CD14-positive monocyte (primary cell): ENCODE measurements around the gene ZC3H6. TPM values are rescaled to one million over a fixed set of nuclear protein-coding genes. Genes with fewer than 3 reads are reported as not detected.

Experiments
- DNase-seq, 3 donors: peaks; one replicate each; pipeline ENCODE4 v3.0.0-alpha.2; 2011 to 2022
- H2AFZ ChIP-seq: 2 replicates; pipeline ENCODE4 v1.6.0; 2012; ENCODE audit warnings: mild to moderate bottlenecking, low read depth, low read length, inconsistent platforms; ENCODE audit not compliant: insufficient read depth, poor library complexity, severe bottlenecking
- H3K27ac ChIP-seq, 2 donors: 1 replicate in 1 of 2; 2 replicates in 1 of 2; pipeline ENCODE4 v1.5.1; 2012 to 2013; ENCODE audit warnings: low read length in 2 of 2, control low read depth in 1 of 2, inconsistent platforms in 1 of 2, low read depth in 1 of 2, mild to moderate bottlenecking in 1 of 2
- H3K27me3 ChIP-seq, 2 donors: one replicate each; pipeline versions ENCODE4 v1.6.0 to v1.6.1; 2011 to 2013; ENCODE audit warnings: low read length in 2 of 2; ENCODE audit not compliant: control insufficient read depth in 2 of 2, insufficient read depth in 2 of 2
- H3K36me3 ChIP-seq, 2 donors: replicated peaks in 1 of 2; 1 replicate in 1 of 2; 2 replicates in 1 of 2; pipeline versions ENCODE4 v1.5.1 to v1.6.1; 2012 to 2013; ENCODE audit warnings: low read length in 2 of 2, control low read depth in 1 of 2, inconsistent platforms in 1 of 2, mild to moderate bottlenecking in 1 of 2; ENCODE audit not compliant: insufficient read depth in 2 of 2, control insufficient read depth in 1 of 2
- H3K4me1 ChIP-seq, 2 donors: 1 replicate in 1 of 2; 2 replicates in 1 of 2; pipeline versions ENCODE4 v1.5.1 to v1.6.1; 2012 to 2013; ENCODE audit warnings: low read length in 2 of 2, control low read depth in 1 of 2, inconsistent platforms in 1 of 2, mild to moderate bottlenecking in 1 of 2, moderate library complexity in 1 of 2; ENCODE audit not compliant: insufficient read depth in 2 of 2, control insufficient read depth in 1 of 2
- H3K4me2 ChIP-seq: replicated peaks from 2 replicates; pipeline ENCODE3; 2012; ENCODE audit warnings: low read length, moderate library complexity, mild to moderate bottlenecking; ENCODE audit not compliant: poor library complexity, severe bottlenecking; ENCODE audit errors: extremely low read depth
- H3K4me3 ChIP-seq, 3 experiments: fragments of 200-600 bp in 1 of 3; sonication (generic) in 1 of 3; replicated peaks in 1 of 3; 1 replicate in 2 of 3; 2 replicates in 1 of 3; pipeline ENCODE4 v1.5.1; 2011 to 2013; ENCODE audit warnings: low read length in 3 of 3, mild to moderate bottlenecking in 3 of 3, control low read depth in 2 of 3, low read depth in 2 of 3, inconsistent platforms in 1 of 3, moderate library complexity in 1 of 3
- H3K79me2 ChIP-seq: 2 replicates; pipeline ENCODE4 v1.6.0; 2012; ENCODE audit warnings: mild to moderate bottlenecking, control low read depth, inconsistent platforms, low read length, moderate library complexity; ENCODE audit not compliant: insufficient read depth
- H3K9ac ChIP-seq: 2 replicates; pipeline ENCODE4 v1.6.0; 2017; ENCODE audit warnings: low read length, mild to moderate bottlenecking; ENCODE audit not compliant: insufficient read depth, poor library complexity, severe bottlenecking
- H3K9me3 ChIP-seq, 2 donors: replicated peaks in 1 of 2; 1 replicate in 1 of 2; 2 replicates in 1 of 2; pipeline versions ENCODE4 v1.5.1 to v1.6.1; 2012 to 2013; ENCODE audit warnings: low read length in 2 of 2, control low read depth in 1 of 2; ENCODE audit not compliant: control insufficient read depth in 1 of 2, insufficient read depth in 1 of 2
- H4K20me1 ChIP-seq: 2 replicates; pipeline ENCODE4 v1.6.0; 2012; ENCODE audit warnings: mild to moderate bottlenecking, low read length, control low read depth, moderate library complexity; ENCODE audit not compliant: insufficient read depth
- H3K27ac Mint-ChIP-seq, 7 donors: one replicate each; pipeline ENCODE4 v1.8.0; 2020; ENCODE audit warnings: mild to moderate bottlenecking in 7 of 7, mixed read lengths in 7 of 7, moderate library complexity in 6 of 7, inconsistent platforms in 2 of 7
- H3K27me3 Mint-ChIP-seq, 3 donors: one replicate each; pipeline ENCODE4 v1.8.0; 2021 to 2022; ENCODE audit warnings: low read depth in 3 of 3, mild to moderate bottlenecking in 3 of 3, mixed read lengths in 3 of 3, moderate library complexity in 3 of 3, inconsistent platforms in 1 of 3
- H3K36me3 Mint-ChIP-seq, 2 donors: one replicate each; pipeline ENCODE4 v1.8.0; 2020; ENCODE audit warnings: mixed read lengths in 2 of 2, inconsistent platforms in 1 of 2, mild to moderate bottlenecking in 1 of 2
- H3K4me1 Mint-ChIP-seq: one replicate; pipeline ENCODE4 v1.8.0; 2020; ENCODE audit warnings: mild to moderate bottlenecking, mixed read lengths
- H3K4me3 Mint-ChIP-seq, 2 donors: one replicate each; pipeline ENCODE4 v1.8.0; 2020; ENCODE audit warnings: mild to moderate bottlenecking in 2 of 2, mixed read lengths in 2 of 2, moderate library complexity in 1 of 2
- H3K9me3 Mint-ChIP-seq, 7 donors: one replicate each; pipeline ENCODE4 v1.8.0; 2020 to 2022; ENCODE audit warnings: mixed read lengths in 7 of 7, mild to moderate bottlenecking in 6 of 7, moderate library complexity in 6 of 7, inconsistent platforms in 2 of 7
- WGBS: methylation state at CpG from one replicate; pipeline ENCODE4 v1.1.5; 2013; ENCODE audit warnings: missing lambda C conversion rate; ENCODE audit not compliant: insufficient coverage; 5-methylcytosine and 5-hydroxymethylcytosine counted together
- intact Hi-C, 2 donors: fragments of 100-400 bp; cut with micrococcal nuclease; formaldehyde crosslinking; loops; one replicate each; pipeline versions ENCODE4 v1.15.0 to v1.15.1; 2023
- polyA plus RNA-seq, 3 donors: library from polyadenylated mRNA; depleted of rRNA in 1 of 3; unstranded in 2 of 3; stranded (reverse) in 1 of 3; fragments of 300-500 nt in 2 of 3; fragments of >200 nt in 1 of 3; fragmentation: Illumina TruSeq in 2 of 3; gene quantifications; 1 replicate in 2 of 3; 2 replicates in 1 of 3; pipeline ENCODE4 v1.2.3, GENCODE V29; 2012 to 2021
- TF ChIP-seq, protein P1 (sequence below): fragments of 200-600 bp; IDR thresholded peaks from one replicate; pipeline ENCODE4 v1.8.0; 2022; ENCODE audit warnings: antibody characterized with exemption, mild to moderate bottlenecking

Gene ZC3H6
- polyA plus RNA-seq, 3 donors = 2.1 to 2.5 (median 2.4) TPM

DNA sequence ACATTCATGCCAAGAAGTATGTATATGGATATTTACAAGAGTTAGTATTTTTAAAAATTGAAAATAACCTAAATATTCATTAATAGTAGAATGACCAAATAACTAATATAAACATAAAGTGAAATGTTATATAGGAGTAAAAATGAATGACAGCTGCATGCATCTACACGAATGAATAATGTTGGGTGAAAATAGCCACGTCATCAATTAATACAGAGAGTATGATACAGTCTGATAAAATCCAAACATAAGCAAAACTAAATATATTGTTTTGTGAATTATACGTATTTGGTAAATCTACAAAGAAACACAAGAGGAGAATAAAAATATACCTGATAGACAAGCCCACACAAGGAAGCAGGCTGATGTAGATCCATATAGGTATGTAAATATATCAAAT is 45.0 kb upstream of the ZC3H6 start:
- TF ChIP-seq, protein P1, sequence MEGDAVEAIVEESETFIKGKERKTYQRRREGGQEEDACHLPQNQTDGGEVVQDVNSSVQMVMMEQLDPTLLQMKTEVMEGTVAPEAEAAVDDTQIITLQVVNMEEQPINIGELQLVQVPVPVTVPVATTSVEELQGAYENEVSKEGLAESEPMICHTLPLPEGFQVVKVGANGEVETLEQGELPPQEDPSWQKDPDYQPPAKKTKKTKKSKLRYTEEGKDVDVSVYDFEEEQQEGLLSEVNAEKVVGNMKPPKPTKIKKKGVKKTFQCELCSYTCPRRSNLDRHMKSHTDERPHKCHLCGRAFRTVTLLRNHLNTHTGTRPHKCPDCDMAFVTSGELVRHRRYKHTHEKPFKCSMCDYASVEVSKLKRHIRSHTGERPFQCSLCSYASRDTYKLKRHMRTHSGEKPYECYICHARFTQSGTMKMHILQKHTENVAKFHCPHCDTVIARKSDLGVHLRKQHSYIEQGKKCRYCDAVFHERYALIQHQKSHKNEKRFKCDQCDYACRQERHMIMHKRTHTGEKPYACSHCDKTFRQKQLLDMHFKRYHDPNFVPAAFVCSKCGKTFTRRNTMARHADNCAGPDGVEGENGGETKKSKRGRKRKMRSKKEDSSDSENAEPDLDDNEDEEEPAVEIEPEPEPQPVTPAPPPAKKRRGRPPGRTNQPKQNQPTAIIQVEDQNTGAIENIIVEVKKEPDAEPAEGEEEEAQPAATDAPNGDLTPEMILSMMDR = no peak
- Histone ChIP-seq H2AFZ (no peak overlapping the region), H3K36me3 (peaks cover 22 to 64% of the 10 kb centered on the region in 2 donors), H3K79me2 (no peaks in the 10 kb centered on the region), H3K9ac (no peak overlapping the region), H3K27ac (no peak overlapping the region), H4K20me1 (no peaks in the 10 kb centered on the region), H3K4me1 (no peaks in the 10 kb centered on the region), H3K9me3 (no peaks in the 10 kb centered on the region), H3K27me3 (no peaks in the 10 kb centered on the region), H3K4me2 (no peak overlapping the region), H3K4me3 (no peak overlapping the region)
- no peak for DNase-seq
- Mint-ChIP-seq H3K4me3 (no peak overlapping the region), H3K36me3 (peaks cover 33 to 53% of the 10 kb centered on the region in 2 donors), H3K9me3 (peaks cover 0 to 2% (median 0%) of the 10 kb centered on the region in 7 donors), H3K27ac (no peak overlapping the region), H3K4me1 (no peaks in the 10 kb centered on the region), H3K27me3 (no peaks in the 10 kb centered on the region)
- WGBS = no CpG with 5 or more reads among the region's 3 CpGs
- intact Hi-C loops = no loop called here

GRCh38 chr2:112239862-112240261 is 35.5 kb upstream of the ZC3H6 start:
- Mint-ChIP-seq H3K27ac (no peak overlapping the region), H3K4me3 (no peak overlapping the region), H3K36me3 (peaks cover 33 to 35% of the 10 kb centered on the region in 2 donors), H3K9me3 (no peaks in the 10 kb centered on the region), H3K4me1 (no peaks in the 10 kb centered on the region), H3K27me3 (no peaks in the 10 kb centered on the region)
- Histone ChIP-seq H3K9me3 (no peaks in the 10 kb centered on the region), H3K36me3 (peaks cover 15 to 50% of the 10 kb centered on the region in 2 donors), H3K9ac (no peak overlapping the region), H4K20me1 (no peaks in the 10 kb centered on the region), H3K79me2 (no peaks in the 10 kb centered on the region), H2AFZ (no peak overlapping the region), H3K27ac (no peak overlapping the region), H3K4me3 (no peak overlapping the region), H3K4me2 (no peak overlapping the region), H3K27me3 (no peaks in the 10 kb centered on the region), H3K4me1 (no peaks in the 10 kb centered on the region)
- TF ChIP-seq, protein P1 = no peak
- no peak for DNase-seq
- WGBS = no CpG with 5 or more reads among the region's 1 CpG
- intact Hi-C loops = no loop called here
